K562 (cell line): ENCODE measurements around the gene SRRM5. TPM values are rescaled to one million over a fixed set of nuclear protein-coding genes. Genes with fewer than 3 reads are reported as not detected.
A peak's percentile ranks its signal among the peaks of the same experiment; 100 is the strongest.

Experiments
- ATAC-seq: fragments of 200-7000 bp; cut with Tn5 transposase; 3 replicates; pipeline ENCODE4 v1.9.1; 2020; ENCODE audit warnings: moderate library complexity
- BruUV-seq: library from RNA; stranded (reverse); fragments of 400-500 nt; replicated peaks from 2 replicates; lab custom pipeline; 2021; lab: Mats Ljungman, UMichigan
- CTCF ChIA-PET: fragments of 300-600 bp; formaldehyde crosslinking; extraction: SDS; loops from one replicate; lab custom pipeline; 2021; ENCODE audit warnings: low intra/inter-chr PET ratio; lab: Yijun Ruan, JAX
- POLR2A ChIA-PET: fragments of 300-600, 350-650 bp; sonication (Branson Sonifier 250); formaldehyde crosslinking; extraction: SDS; loops from one replicate; lab custom pipeline; 2021; ENCODE audit warnings: antibody characterized with exemption, inconsistent platforms; lab: Yijun Ruan, JAX
- DNase-seq, 4 experiments: peaks; one replicate each; pipeline versions ENCODE4 v3.0.0 to v3.0.0-alpha.2; 2011 to 2018; ENCODE audit warnings: low spot score in 3 of 4, mixed read lengths in 3 of 4; ENCODE audit errors: extremely low read depth in 1 of 4
- FAIRE-seq: peaks from 2 replicates; lab custom pipeline; 2011; peaks lifted over from hg19 to GRCh38; lab: Jason Lieb, UNC
- H2AFZ ChIP-seq: 2 replicates; pipeline ENCODE4 v1.6.0; 2011; ENCODE audit warnings: low read depth, low read length, control low read depth, inconsistent platforms
- H3K27ac ChIP-seq: fragments of 200-600 bp; 3 replicates; pipeline ENCODE4 v1.8.0; 2011; ENCODE audit warnings: low read depth, mild to moderate bottlenecking, control low read depth, inconsistent platforms, low read length, moderate library complexity, mixed read lengths; ENCODE audit errors: extremely low read depth
- H3K27me3 ChIP-seq, 2 experiments: fragments of 300-600 bp in 1 of 2; 2 replicates in 1 of 2; 3 replicates in 1 of 2; pipeline versions ENCODE4 v1.6.0 to v1.8.0; 2011; ENCODE audit warnings: inconsistent platforms in 2 of 2, low read length in 2 of 2, mild to moderate bottlenecking in 1 of 2, mixed read lengths in 1 of 2, moderate library complexity in 1 of 2; ENCODE audit not compliant: control insufficient read depth in 2 of 2, insufficient read depth in 2 of 2
- H3K36me3 ChIP-seq: fragments of 300-600 bp; 3 replicates; pipeline ENCODE4 v1.8.0; 2011; ENCODE audit warnings: mild to moderate bottlenecking, low read length, inconsistent platforms; ENCODE audit not compliant: control insufficient read depth, insufficient read depth
- H3K4me1 ChIP-seq, 2 experiments: fragments of 200-600 bp in 1 of 2; replicated peaks in 1 of 2; 2 replicates in 1 of 2; 3 replicates in 1 of 2; pipeline versions ENCODE4 v1.5.1 to v1.8.0; 2011; ENCODE audit warnings: inconsistent platforms in 2 of 2, low read length in 2 of 2, mild to moderate bottlenecking in 1 of 2, mixed read lengths in 1 of 2, moderate library complexity in 1 of 2; ENCODE audit not compliant: control insufficient read depth in 2 of 2, insufficient read depth in 2 of 2
- H3K4me2 ChIP-seq: 2 replicates; pipeline ENCODE4 v1.6.1; 2011; ENCODE audit warnings: low read length, control low read depth, inconsistent platforms, mixed read lengths; ENCODE audit not compliant: insufficient read depth
- H3K4me3 ChIP-seq: fragments of 200-600 bp; sonication (generic), shearing (Covaris generic); 2 replicates; pipeline ENCODE4 v1.5.1; 2016; ENCODE audit warnings: control low read depth, inconsistent platforms
- H3K79me2 ChIP-seq: fragments of 200-600 bp; 3 replicates; pipeline ENCODE4 v1.8.0; 2011; ENCODE audit warnings: low read length, inconsistent platforms; ENCODE audit not compliant: control insufficient read depth, insufficient read depth
- H3K9ac ChIP-seq, 2 experiments: 2 replicates each; pipeline versions ENCODE4 v1.6.0 to v1.6.1; 2011; ENCODE audit warnings: low read depth in 2 of 2, low read length in 2 of 2, control low read depth in 1 of 2, inconsistent platforms in 1 of 2, mild to moderate bottlenecking in 1 of 2, mixed read lengths in 1 of 2; ENCODE audit not compliant: insufficient read depth in 1 of 2
- H3K9me1 ChIP-seq: one replicate; pipeline ENCODE4 v1.6.0; 2011; ENCODE audit warnings: inconsistent platforms, mild to moderate bottlenecking, low read length, moderate library complexity; ENCODE audit not compliant: control insufficient read depth, insufficient read depth
- H3K9me3 ChIP-seq: replicated peaks from 2 replicates; pipeline ENCODE4 v1.5.1; 2011; ENCODE audit warnings: low read depth, low read length, inconsistent platforms; ENCODE audit not compliant: control insufficient read depth, insufficient read depth
- H4K20me1 ChIP-seq: replicated peaks from 2 replicates; pipeline ENCODE4 v1.6.1; 2011; ENCODE audit warnings: low read length, inconsistent platforms, mixed read lengths; ENCODE audit not compliant: control insufficient read depth, insufficient read depth
- GATAD2B ChIP-seq: fragments of 450-650 bp; IDR thresholded peaks from 2 replicates; pipeline ENCODE4 v1.6.1; 2017; ENCODE audit warnings: mild to moderate bottlenecking, borderline replicate concordance
- WGBS: fragments of 100-300 bp; shearing (Covaris generic); methylation state at CpG from one replicate; pipeline ENCODE4 v1.1.6; 2016; ENCODE audit warnings: low coverage, mixed read lengths; ENCODE audit not compliant: insufficient coverage; ENCODE audit errors: missing lambda C conversion rate; 5-methylcytosine and 5-hydroxymethylcytosine counted together
- in situ Hi-C: fragments of 300-500 bp; cut with MboI; formaldehyde crosslinking; loops from 4 replicates; pipeline ENCODE4 v1.15.0; 2018; ENCODE audit warnings: inconsistent platforms, mixed read lengths
- intact Hi-C: fragments of 100-400 bp; cut with micrococcal nuclease; formaldehyde crosslinking; loops from 2 replicates; pipeline ENCODE4 v1.14.2; 2022
- polyA plus RNA-seq, 8 experiments: library from polyadenylated mRNA; depleted of rRNA in 4 of 8; stranded (reverse) in 5 of 8; unstranded in 3 of 8; fragments of >200 nt; fragmentation: Nextera tagmentation in 2 of 8; fragmentation: Illumina TruSeq in 1 of 8; extraction: Ambion mirVana in 2 of 8; extraction: Trizol in 1 of 8; gene quantifications; 2 replicates each; pipeline versions ENCODE4 v1.2.1 to v1.2.3, GENCODE V29; 2011 to 2014; ENCODE audit warnings: inconsistent platforms in 1 of 8, missing spikeins in 1 of 8
- total RNA-seq, 7 experiments: library from RNA; depleted of rRNA in 6 of 7; stranded (reverse); fragments of >200 nt in 6 of 7; fragmentation: Illumina TruSeq in 2 of 7; extraction: Trizol in 2 of 7; gene quantifications; 2 replicates each; pipeline versions ENCODE4 v1.2.1 to v1.2.3, GENCODE V29; 2011 to 2021; ENCODE audit warnings: low replicate concordance in 1 of 7
- TF ChIP-seq, protein P1 (sequence below), 2 experiments: IDR thresholded peaks in 1 of 2; conservative IDR thresholded peaks in 1 of 2; 2 replicates each; pipeline ENCODE4 v1.6.1; 2016; ENCODE audit warnings: low read depth in 2 of 2, mild to moderate bottlenecking in 1 of 2, missing compliant biosample characterization in 1 of 2, missing genetic modification characterization in 1 of 2, moderate library complexity in 1 of 2

Gene SRRM5
- total and polyA plus RNA-seq, 9 of the 15 experiments (the other 6 are each of a cell fraction or from before 2014, with no cell fraction given) = 0.09 to 0.45 (median 0.18) TPM; not detected in 2

- ATAC-seq (no peak), FAIRE-seq (no peak), DNase-seq (no peak)
- no peaks in the 10 kb centered on the region for H3K9me1 ChIP-seq
- TF ChIP-seq, protein P1, sequence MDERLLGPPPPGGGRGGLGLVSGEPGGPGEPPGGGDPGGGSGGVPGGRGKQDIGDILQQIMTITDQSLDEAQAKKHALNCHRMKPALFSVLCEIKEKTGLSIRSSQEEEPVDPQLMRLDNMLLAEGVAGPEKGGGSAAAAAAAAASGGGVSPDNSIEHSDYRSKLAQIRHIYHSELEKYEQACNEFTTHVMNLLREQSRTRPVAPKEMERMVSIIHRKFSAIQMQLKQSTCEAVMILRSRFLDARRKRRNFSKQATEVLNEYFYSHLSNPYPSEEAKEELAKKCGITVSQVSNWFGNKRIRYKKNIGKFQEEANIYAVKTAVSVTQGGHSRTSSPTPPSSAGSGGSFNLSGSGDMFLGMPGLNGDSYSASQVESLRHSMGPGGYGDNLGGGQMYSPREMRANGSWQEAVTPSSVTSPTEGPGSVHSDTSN (CRISPR knock-in tag; IDR thresholded peaks at IDR 0.05; ENCODE audit: low read depth) = no peak
- TF ChIP-seq, protein P1 (tag; conservative IDR thresholded peaks at IDR 0.05; ENCODE audit: low read depth) = 0 out of 2 replicates have a peak, but pooled peaks have one; percentile 8
- no peak for TF ChIP-seq GATAD2B
- H3K27me3 ChIP-seq = no peaks in the 10 kb centered on the region
- H3K27ac ChIP-seq = peak overlapping the region; percentile 99; the same call in 2 of the 3 replicates
- peaks cover 41% of the 10 kb centered on the region for H3K79me2 ChIP-seq
- CTCF ChIA-PET = no interaction called here
- POLR2A ChIA-PET = interaction anchor here (5.6 kb wide), 1 partner anchor 11 kb away, joined by 60 read pairs; the partner anchor contains the start of gene SRRM5
- H3K9me3 ChIP-seq = no peaks in the 10 kb centered on the region
- no TSS peak for BruUV-seq
- no peaks in the 10 kb centered on the region for H4K20me1 ChIP-seq
- 29% methylated on average over 5 of the region's 5 CpGs for WGBS
- peak overlapping the region in 1 of 2 experiments; percentile 97; a peak in 2 of 4 replicates for H3K9ac ChIP-seq
- in situ Hi-C loops = no loop called here
- H3K4me3 ChIP-seq = peak overlapping the region; percentile 76
- intact Hi-C loops = loop anchor here (2.0 kb wide), 1 partner anchor 55 kb away; no protein-coding TSS in a partner anchor
- peaks cover 44% of the 10 kb centered on the region; the same call in 2 of the 3 replicates for H3K36me3 ChIP-seq
- no peak overlapping the region for H2AFZ ChIP-seq
- peak overlapping the region; percentile 97 for H3K4me2 ChIP-seq
- peaks cover 15 to 39% of the 10 kb centered on the region in 2 experiments; a peak in 4 of 5 replicates for H3K4me1 ChIP-seq
Measured at GRCh38 chr19:43597876-43598275, 14.0 kb upstream of the SRRM5 start.
